ENCODE measurements around the gene LYPD5.
"Not testable (repeated sequence)": the region's sequence is repeated elsewhere in the genome, so short reads cannot be mapped to it uniquely, and the experiment has no call there.

LYPD5 gene

DNA sequence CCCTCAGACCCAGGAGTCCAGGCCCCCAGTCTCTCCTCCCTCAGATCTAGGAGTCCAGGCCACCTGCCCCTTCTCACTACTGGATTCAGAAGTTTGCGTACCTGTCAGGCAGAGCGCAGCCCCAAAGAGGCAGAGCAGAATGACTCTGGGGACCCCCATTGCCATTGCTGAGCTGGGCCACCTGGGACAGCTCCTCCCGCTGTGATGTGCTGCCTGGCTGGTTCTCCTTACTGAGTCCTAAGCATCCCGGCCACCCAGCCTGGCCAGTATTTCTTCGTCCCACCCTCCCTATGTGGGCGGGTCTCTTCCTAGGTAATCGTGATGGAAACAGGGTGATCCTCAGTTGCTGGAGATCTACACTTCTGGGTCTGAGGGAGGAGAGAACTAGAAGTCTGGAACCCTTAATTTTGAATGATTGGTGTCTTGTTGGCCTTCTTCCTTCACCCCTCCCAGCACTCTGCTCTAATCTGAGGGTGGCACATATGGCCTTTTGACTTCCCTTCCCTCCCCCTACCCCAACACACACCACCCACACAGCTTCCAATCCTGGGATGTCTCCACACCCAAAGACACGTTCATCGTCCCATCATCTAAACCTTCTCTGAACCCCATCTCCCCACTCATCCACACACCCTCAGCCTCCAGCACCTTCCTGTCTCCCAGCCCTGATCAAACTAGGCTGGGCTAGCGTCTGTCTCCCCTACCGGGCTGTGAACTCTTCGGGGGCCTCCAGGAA is at the start of gene LYPD5:
TSS of gene LYPD5 (minus strand) at position 232 of the 736 bp plus-strand sequence. CDS start at position 165, 67 bp downstream.
- DNase-seq (ENCODE audit: low read depth): no peak

GRCh38 chr19:43848821-43849220 is 46.6 kb upstream of the LYPD5 start:
- no peak for DNase-seq (ENCODE audit: low read depth)

- DNase-seq (ENCODE audit: low read depth): no peak
Measured at GRCh38 chr19:43847884-43848283, 45.6 kb upstream of the LYPD5 start.

- no peak for DNase-seq (ENCODE audit: low read depth)
Measured at GRCh38 chr19:43847246-43847645, 45.0 kb upstream of the LYPD5 start.

GRCh38 chr19:43842007-43842406 is 39.8 kb upstream of the LYPD5 start:
- DNase-seq (ENCODE audit: low read depth): no peak

GRCh38 chr19:43839139-43839538 is 36.9 kb upstream of the LYPD5 start:
- DNase-seq (ENCODE audit: low read depth): no peak

- peak; percentile 61 for DNase-seq (ENCODE audit: low read depth)
Measured at GRCh38 chr19:43826787-43827754, 24.8 kb upstream of the LYPD5 start, which contains the start of gene ZNF283. TSS of gene ZNF283 (plus strand) at chr19:43827321. CDS start at chr19:43833505, 6,184 bp downstream.

DNA sequence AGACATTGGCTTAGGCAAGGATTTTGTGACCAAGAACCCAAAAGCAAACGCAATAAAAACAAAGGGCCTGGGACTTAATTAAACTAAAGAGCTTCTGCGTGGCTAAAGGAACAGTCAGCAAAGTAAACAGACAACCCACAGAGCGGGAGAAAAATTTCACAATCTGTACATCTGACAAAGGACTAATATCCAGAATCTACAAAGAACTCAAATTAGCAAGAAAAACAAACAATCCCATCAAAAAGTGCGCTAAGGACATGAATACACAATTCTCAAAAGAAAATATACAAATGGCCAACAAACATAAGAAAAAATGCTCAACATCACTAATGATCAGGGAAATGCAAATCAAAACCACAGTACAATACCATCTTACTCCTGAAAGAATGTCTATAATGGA is 22.3 kb upstream of the LYPD5 start:
- not testable (repeated sequence) for DNase-seq (ENCODE audit: low read depth)

DNA sequence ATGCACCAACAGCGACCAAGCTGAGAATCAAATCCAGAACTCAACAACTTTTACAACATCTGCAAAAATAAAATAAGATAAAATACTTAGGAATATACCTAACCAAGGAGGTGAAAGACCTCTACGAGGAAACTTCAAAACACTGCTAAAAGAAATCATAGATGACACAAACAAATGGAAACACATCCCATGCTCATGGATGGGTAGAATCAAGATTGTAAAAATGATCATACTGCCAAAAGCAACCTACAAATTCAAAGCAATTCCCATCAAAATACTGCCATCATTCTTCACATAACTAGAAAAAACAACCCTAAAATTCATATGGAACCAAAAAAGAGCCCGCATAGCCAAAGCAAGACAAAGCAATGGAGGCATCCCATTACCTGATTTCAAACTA is 21.6 kb upstream of the LYPD5 start:
- DNase-seq (ENCODE audit: low read depth): not testable (repeated sequence)

- DNase-seq (ENCODE audit: low read depth): no peak
Measured at GRCh38 chr19:43820884-43821215, 18.6 kb upstream of the LYPD5 start.

- DNase-seq (ENCODE audit: low read depth): no peak
Measured at GRCh38 chr19:43820098-43820883, 18.0 kb upstream of the LYPD5 start.

GRCh38 chr19:43818500-43818899 is 16.3 kb upstream of the LYPD5 start:
- DNase-seq (ENCODE audit: low read depth): no peak

DNA sequence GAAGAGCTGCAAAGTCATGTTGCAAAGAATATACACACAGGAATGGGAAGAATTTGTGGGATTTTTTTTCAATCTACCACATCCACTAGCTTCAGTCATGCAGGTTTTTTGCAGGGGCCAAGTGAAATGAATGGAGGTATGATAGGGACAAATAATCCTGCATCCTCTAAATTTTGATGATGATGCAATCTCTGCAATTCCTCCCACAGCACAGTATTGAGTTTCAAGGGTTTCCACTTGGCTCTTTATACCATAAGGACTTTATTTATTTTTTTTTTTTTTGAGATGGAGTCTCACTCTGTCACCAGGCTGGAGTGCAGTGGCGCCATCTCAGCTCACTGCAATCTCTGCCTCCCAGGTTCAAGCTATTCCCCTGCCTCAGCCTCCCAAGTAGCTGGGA is 15.2 kb upstream of the LYPD5 start:
- not testable (repeated sequence) for DNase-seq (ENCODE audit: low read depth)

- DNase-seq (ENCODE audit: low read depth): no peak
Measured at GRCh38 chr19:43814663-43815352, 12.6 kb upstream of the LYPD5 start.

- DNase-seq (ENCODE audit: low read depth): no peak
Measured at GRCh38 chr19:43812688-43813087, 10.4 kb upstream of the LYPD5 start.

GRCh38 chr19:43812259-43812658 is 10.0 kb upstream of the LYPD5 start:
- no peak for DNase-seq (ENCODE audit: low read depth)

DNA sequence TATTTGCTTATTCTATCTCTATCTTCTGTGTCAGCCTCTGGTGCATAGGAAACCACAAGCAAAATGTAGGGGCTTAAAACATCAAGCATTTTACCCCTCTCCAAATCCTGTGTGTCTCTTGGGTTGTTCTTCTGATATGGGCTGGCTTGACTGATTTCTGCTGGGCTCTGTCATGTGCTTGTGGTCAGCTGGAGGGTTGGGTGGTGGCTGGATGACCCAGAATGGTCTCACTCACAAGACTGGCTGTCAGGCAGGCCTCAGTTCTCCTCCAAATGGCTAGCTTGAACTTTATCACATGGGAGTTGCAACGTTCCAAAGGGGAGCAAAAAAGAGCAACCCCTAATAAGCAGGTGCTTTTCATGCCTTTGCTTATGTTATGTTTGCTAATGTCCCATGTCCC is 9.6 kb upstream of the LYPD5 start:
- no peak for DNase-seq (ENCODE audit: low read depth)

DNA sequence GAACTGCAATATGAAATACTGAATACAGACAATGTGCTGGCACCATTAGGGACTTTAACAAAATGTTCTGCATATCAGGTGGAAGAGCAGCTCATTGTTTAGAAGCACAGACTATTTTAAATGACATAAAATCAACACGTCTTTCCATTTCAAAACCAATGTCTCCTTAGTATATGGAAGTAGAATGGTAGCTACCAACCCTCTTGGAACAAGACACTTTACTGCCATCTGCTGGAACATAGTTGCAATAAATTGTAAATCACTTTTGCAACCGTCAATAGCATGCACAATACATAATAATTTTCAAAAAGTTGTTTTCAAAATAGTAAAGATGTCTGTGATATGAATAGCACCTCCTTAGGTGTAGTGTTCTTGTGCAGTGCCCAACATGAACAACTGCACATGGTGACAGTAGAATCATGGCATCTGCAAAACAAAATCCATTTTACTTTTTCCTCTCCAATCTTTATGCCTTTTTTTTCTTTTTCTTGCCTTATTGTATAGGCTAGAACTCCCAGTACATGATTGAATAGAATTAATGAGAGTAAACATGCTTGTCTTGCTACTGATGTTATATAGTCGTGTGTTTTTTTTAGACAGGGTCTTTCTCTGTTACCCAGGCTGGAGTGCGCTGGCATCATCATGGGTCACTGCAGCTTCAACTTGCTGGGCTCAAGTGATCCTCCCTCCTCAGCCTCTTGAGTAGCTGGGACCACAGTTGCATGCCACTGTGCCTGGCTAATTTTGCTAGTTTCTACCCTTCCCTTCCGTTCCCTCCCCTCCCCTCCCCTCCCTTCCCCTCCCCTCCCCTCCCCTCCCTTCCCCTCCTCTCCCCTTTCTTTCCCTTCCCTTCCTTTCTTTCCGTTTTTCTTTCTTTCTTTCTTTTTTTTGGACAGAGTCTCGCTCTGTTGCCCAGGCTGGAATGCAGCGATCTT is 7.8 kb upstream of the LYPD5 start:
- DNase-seq (ENCODE audit: low read depth): no peak

GRCh38 chr19:43807651-43808050 is 5.4 kb upstream of the LYPD5 start:
- no peak for DNase-seq (ENCODE audit: low read depth)

DNA sequence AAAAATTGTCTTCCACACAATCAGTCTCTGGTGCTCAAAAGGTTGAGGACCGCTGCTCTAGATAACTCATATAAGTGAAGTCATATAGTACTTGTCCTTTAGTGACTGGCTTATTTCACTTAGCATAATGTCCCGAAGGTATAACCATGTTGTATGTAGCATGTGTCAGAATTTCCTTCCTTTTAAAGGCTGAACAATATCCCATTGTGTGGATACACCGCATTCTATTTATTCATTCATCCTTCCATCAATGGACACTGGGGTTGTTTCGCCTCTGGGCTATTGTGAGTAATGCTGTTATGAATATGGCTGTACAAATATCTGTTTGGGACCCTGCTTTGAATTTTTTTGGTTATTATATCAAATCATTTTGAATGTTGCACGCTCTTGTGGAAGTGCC is 4.6 kb upstream of the LYPD5 start:
- no peak for DNase-seq (ENCODE audit: low read depth)

DNA sequence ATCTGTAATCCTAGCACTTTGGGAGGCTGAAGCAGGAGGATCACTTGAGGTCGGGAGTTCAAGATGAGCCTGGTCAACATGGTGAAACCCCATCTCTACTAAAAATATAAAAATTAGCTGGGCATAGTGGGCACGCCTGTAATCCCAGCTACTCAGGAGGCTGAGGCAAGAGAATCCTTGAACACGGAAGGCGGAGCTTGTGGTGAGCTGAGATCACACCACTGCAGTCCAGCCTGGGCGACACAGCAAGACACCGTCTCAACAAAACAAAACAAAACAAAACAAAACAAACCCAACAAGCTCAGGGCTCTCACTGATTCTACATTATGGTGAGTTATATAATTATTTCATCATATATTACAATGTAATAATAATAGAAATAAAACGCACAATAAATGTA is 4.2 kb upstream of the LYPD5 start:
- not testable (repeated sequence) for DNase-seq (ENCODE audit: low read depth)

Measured in HS-5 (cell line).